Activated T-helper 1 cell treated with anti-CD3 and anti-CD28 coated beads, Interleukin-12 subunit alpha, Interleukin-12 subunit beta, Interleukin-2, Interleukin-4 antibody, amounts not matched to agents 30 ng/mL and 10 ng/mL and 1 ng/mL, durations not matched to agents 14 hours and 24 hours and 36 hours (primary cell): ENCODE results near the gene ANKRD37. TPM values are rescaled to one million over a fixed set of nuclear protein-coding genes. Genes with fewer than 3 reads are reported as not detected.
"Not testable (repeated sequence)": the region's sequence is repeated elsewhere in the genome, so short reads cannot be mapped to it uniquely, and the experiment has no call there.

ENCODE experiments used
- DNase-seq: peaks from one replicate; pipeline ENCODE4 v3.0.0; 2021; ENCODE audit warnings: low spot score
- H3K27ac Mint-ChIP-seq: one replicate; pipeline ENCODE4 v1.8.0; 2021; ENCODE audit warnings: mild to moderate bottlenecking, mixed read lengths
- H3K27me3 Mint-ChIP-seq: one replicate; pipeline ENCODE4 v1.8.0; 2022; ENCODE audit warnings: mild to moderate bottlenecking, moderate library complexity, mixed read lengths; ENCODE audit not compliant: insufficient read depth
- H3K36me3 Mint-ChIP-seq: one replicate; pipeline ENCODE4 v1.8.0; 2021; ENCODE audit warnings: low read depth, mixed read lengths
- H3K4me1 Mint-ChIP-seq: one replicate; pipeline ENCODE4 v1.8.0; 2021; ENCODE audit warnings: low read depth, mixed read lengths
- H3K4me3 Mint-ChIP-seq: one replicate; pipeline ENCODE4 v1.8.0; 2021; ENCODE audit warnings: mild to moderate bottlenecking, moderate library complexity, mixed read lengths
- H3K9me3 Mint-ChIP-seq: one replicate; pipeline ENCODE4 v1.8.0; 2021; ENCODE audit warnings: mixed read lengths
- intact Hi-C: fragments of 100-400 bp; cut with micrococcal nuclease; formaldehyde crosslinking; loops from one replicate; pipeline ENCODE4 v1.15.1; 2024
- total RNA-seq: library from RNA; stranded (reverse); gene quantifications from 2 replicates; pipeline ENCODE4 v1.2.3, GENCODE V29; 2022

The ANKRD37 gene
- 12.4 and 15.8 TPM in 2 replicates for total RNA-seq

GRCh38 chr4:185396724-185397385 is at the start of gene ANKRD37:
Gene ANKRD37 (plus strand): TSS chr4:185396841. CDS start chr4:185396924, 83 bp downstream.
- Mint-ChIP-seq H3K27ac (peak within 1 kb of the TSS; percentile 97), H3K4me1 (peaks cover 71% of the 10 kb centered on the region), H3K9me3 (no peaks in the 10 kb centered on the region), H3K36me3 (peaks cover 36% of the 10 kb centered on the region), H3K27me3 (peaks cover under 1% of the 10 kb centered on the region), H3K4me3 (peak within 1 kb of the TSS; percentile 94)
- DNase-seq: no peak
- intact Hi-C loops: loop anchor here (1.0 to 10.0 kb wide), 12 partner anchors 28 to 795 kb away; partner anchors contain the start of genes ACSL1, CASP3, CCDC110 and CYP4V2

GRCh38 chr4:185346975-185347601 is 49.6 kb upstream of the ANKRD37 start:
- Mint-ChIP-seq H3K27me3 (no peaks in the 10 kb centered on the region), H3K36me3 (peaks cover 49% of the 10 kb centered on the region), H3K4me3 (no peak overlapping the region), H3K9me3 (no peaks in the 10 kb centered on the region), H3K4me1 (peaks cover 37% of the 10 kb centered on the region), H3K27ac (no peak overlapping the region)
- DNase-seq: no peak
- intact Hi-C loops: loop anchor here (10.0 kb wide), 1 partner anchor 502 kb away; no protein-coding TSS in a partner anchor

- Mint-ChIP-seq H3K4me1 (peaks cover 4% of the 10 kb centered on the region), H3K27me3 (no peaks in the 10 kb centered on the region), H3K36me3 (peaks cover 56% of the 10 kb centered on the region), H3K27ac (no peak overlapping the region), H3K4me3 (no peak overlapping the region), H3K9me3 (no peaks in the 10 kb centered on the region)
- no peak for DNase-seq
- intact Hi-C loops: no loop called here
These were observed 45.0 kb upstream of the ANKRD37 start for GRCh38 chr4:185351691-185352090.

GRCh38 chr4:185352202-185352601 is 44.4 kb upstream of the ANKRD37 start:
- intact Hi-C loops: no loop called here
- Mint-ChIP-seq H3K4me1 (peaks cover 4% of the 10 kb centered on the region), H3K27me3 (no peaks in the 10 kb centered on the region), H3K4me3 (no peak overlapping the region), H3K9me3 (no peaks in the 10 kb centered on the region), H3K27ac (no peak overlapping the region), H3K36me3 (peaks cover 53% of the 10 kb centered on the region)
- no peak for DNase-seq

GRCh38 chr4:185352741-185353140 is 43.9 kb upstream of the ANKRD37 start:
- Mint-ChIP-seq H3K27me3 (no peaks in the 10 kb centered on the region), H3K4me1 (peaks cover 9% of the 10 kb centered on the region), H3K4me3 (no peak overlapping the region), H3K9me3 (no peaks in the 10 kb centered on the region), H3K36me3 (peaks cover 54% of the 10 kb centered on the region), H3K27ac (no peak overlapping the region)
- intact Hi-C loops: no loop called here
- no peak for DNase-seq

- peak overlapping the region; percentile 65 for H3K27ac Mint-ChIP-seq
- no peak overlapping the region for H3K4me3 Mint-ChIP-seq
- H3K27me3 Mint-ChIP-seq: no peaks in the 10 kb centered on the region
These were observed 39.4 kb upstream of the ANKRD37 start for GRCh38 chr4:185357211-185357610.

GRCh38 chr4:185357733-185358440 is 38.8 kb upstream of the ANKRD37 start:
- DNase-seq: no peak
- Mint-ChIP-seq H3K4me1 (peaks cover 11% of the 10 kb centered on the region), H3K4me3 (no peak overlapping the region), H3K36me3 (peaks cover 24% of the 10 kb centered on the region), H3K27ac (no peak overlapping the region), H3K9me3 (no peaks in the 10 kb centered on the region), H3K27me3 (no peaks in the 10 kb centered on the region)
- intact Hi-C loops: no loop called here

More at GRCh38 chr4:185357211-185357610, 39.4 kb upstream of the ANKRD37 start:
- Mint-ChIP-seq H3K9me3 (no peaks in the 10 kb centered on the region), H3K36me3 (peaks cover 29% of the 10 kb centered on the region), H3K4me1 (peaks cover 11% of the 10 kb centered on the region)
- intact Hi-C loops: no loop called here
- DNase-seq: no peak

GRCh38 chr4:185358514-185358913 is 38.1 kb upstream of the ANKRD37 start:
- Mint-ChIP-seq H3K4me1 (peaks cover 11% of the 10 kb centered on the region), H3K36me3 (peaks cover 20% of the 10 kb centered on the region), H3K9me3 (no peaks in the 10 kb centered on the region), H3K27me3 (no peaks in the 10 kb centered on the region), H3K4me3 (no peak overlapping the region), H3K27ac (no peak overlapping the region)
- no peak for DNase-seq
- intact Hi-C loops: no loop called here

GRCh38 chr4:185358959-185359358 is 37.7 kb upstream of the ANKRD37 start:
- no peak overlapping the region for H3K27ac Mint-ChIP-seq
- H3K4me1 Mint-ChIP-seq: peaks cover 11% of the 10 kb centered on the region
- DNase-seq: no peak
- H3K9me3 Mint-ChIP-seq: no peaks in the 10 kb centered on the region
- H3K27me3 Mint-ChIP-seq: no peaks in the 10 kb centered on the region
- H3K36me3 Mint-ChIP-seq: peaks cover 19% of the 10 kb centered on the region
- intact Hi-C loops: no loop called here
- no peak overlapping the region for H3K4me3 Mint-ChIP-seq

GRCh38 chr4:185359767-185360446 is 36.7 kb upstream of the ANKRD37 start:
- intact Hi-C loops: no loop called here
- H3K9me3 Mint-ChIP-seq: no peaks in the 10 kb centered on the region
- no peak overlapping the region for H3K4me3 Mint-ChIP-seq
- peaks cover 15% of the 10 kb centered on the region for H3K36me3 Mint-ChIP-seq
- DNase-seq: no peak
- no peak overlapping the region for H3K27ac Mint-ChIP-seq
- no peaks in the 10 kb centered on the region for H3K27me3 Mint-ChIP-seq
- H3K4me1 Mint-ChIP-seq: peaks cover 11% of the 10 kb centered on the region

GRCh38 chr4:185361872-185362271 is 34.8 kb upstream of the ANKRD37 start:
- DNase-seq: no peak
- H3K4me1 Mint-ChIP-seq: peaks cover 11% of the 10 kb centered on the region
- no peak overlapping the region for H3K4me3 Mint-ChIP-seq
- H3K27me3 Mint-ChIP-seq: no peaks in the 10 kb centered on the region
- intact Hi-C loops: no loop called here
- H3K27ac Mint-ChIP-seq: no peak overlapping the region
- peaks cover 14% of the 10 kb centered on the region for H3K36me3 Mint-ChIP-seq
- H3K9me3 Mint-ChIP-seq: no peaks in the 10 kb centered on the region

GRCh38 chr4:185362570-185362969 is 34.1 kb upstream of the ANKRD37 start:
- H3K4me1 Mint-ChIP-seq, H3K27ac Mint-ChIP-seq, H3K9me3 Mint-ChIP-seq, H3K36me3 Mint-ChIP-seq, H3K27me3 Mint-ChIP-seq, H3K4me3 Mint-ChIP-seq, intact Hi-C loops, DNase-seq: not testable (repeated sequence)
